GM23248 (cell line): Measurements from ENCODE around the gene APP. TPM values are rescaled to one million over a fixed set of nuclear protein-coding genes. Genes with fewer than 3 reads are reported as not detected.

Experiments used
- DNase-seq: peaks from one replicate; pipeline ENCODE4 v3.0.0-alpha.2; 2015
- H2AFZ ChIP-seq: fragments of 200-600 bp; sonication (generic); 2 replicates; pipeline ENCODE4 v1.6.1; 2016; ENCODE audit warnings: antibody characterized with exemption
- H3F3A ChIP-seq: fragments of 200-600 bp; sonication (generic); 2 replicates; pipeline ENCODE4 v1.6.1; 2016; ENCODE audit warnings: mild to moderate bottlenecking, antibody characterized with exemption, mixed run types; ENCODE audit not compliant: insufficient read depth
- H3K27ac ChIP-seq: fragments of 200-600 bp; sonication (generic); 2 replicates; pipeline ENCODE4 v1.5.1; 2016; ENCODE audit warnings: mild to moderate bottlenecking
- H3K27me3 ChIP-seq: fragments of 200-600 bp; sonication (generic); replicated peaks from 2 replicates; pipeline ENCODE4 v1.6.1; 2016; ENCODE audit warnings: mild to moderate bottlenecking; ENCODE audit not compliant: insufficient read depth
- H3K36me3 ChIP-seq: fragments of 200-600 bp; sonication (generic); 2 replicates; pipeline ENCODE4 v1.6.1; 2016; ENCODE audit warnings: low read depth, mild to moderate bottlenecking
- H3K4me1 ChIP-seq: fragments of 200-600 bp; sonication (generic); 2 replicates; pipeline ENCODE4 v1.6.1; 2016; ENCODE audit warnings: mild to moderate bottlenecking; ENCODE audit not compliant: insufficient read depth
- H3K4me2 ChIP-seq: fragments of 200-600 bp; sonication (generic); one replicate; pipeline ENCODE4 v1.6.1; 2016; ENCODE audit warnings: mild to moderate bottlenecking; ENCODE audit not compliant: unreplicated experiment
- H3K4me3 ChIP-seq: fragments of 200-600 bp; sonication (generic); 2 replicates; pipeline ENCODE4 v1.5.1; 2016; ENCODE audit warnings: mild to moderate bottlenecking
- H3K79me2 ChIP-seq: fragments of 200-600 bp; sonication (generic); 2 replicates; pipeline ENCODE4 v1.6.1; 2016; ENCODE audit warnings: mild to moderate bottlenecking; ENCODE audit not compliant: insufficient read depth
- H3K9ac ChIP-seq: fragments of 200-600 bp; sonication (generic); 2 replicates; pipeline ENCODE4 v1.6.1; 2016; ENCODE audit warnings: mild to moderate bottlenecking
- H3K9me2 ChIP-seq: fragments of 200-600 bp; sonication (generic); 2 replicates; pipeline ENCODE4 v1.6.1; 2016; ENCODE audit warnings: mixed run types, mild to moderate bottlenecking, moderate library complexity; ENCODE audit not compliant: insufficient read depth
- H3K9me3 ChIP-seq: fragments of 200-600 bp; sonication (generic); one replicate; pipeline ENCODE4 v1.6.1; 2017; ENCODE audit warnings: low read depth
- H4K20me1 ChIP-seq: fragments of 200-600 bp; sonication (generic); 2 replicates; pipeline ENCODE4 v1.6.0; 2016; ENCODE audit not compliant: insufficient read depth
- EZH2 ChIP-seq: fragments of 200-600 bp; sonication (generic); IDR thresholded peaks from 2 replicates; pipeline ENCODE4 v1.6.1; 2018; ENCODE audit warnings: antibody characterized with exemption, mild to moderate bottlenecking; ENCODE audit not compliant: insufficient read depth, poor library complexity, severe bottlenecking
- EZH2phosphoT487 ChIP-seq: fragments of 200-600 bp; sonication (generic); IDR thresholded peaks from 2 replicates; pipeline ENCODE4 v1.6.1; 2018; ENCODE audit warnings: antibody characterized with exemption, moderate library complexity, mild to moderate bottlenecking, low read depth; ENCODE audit not compliant: insufficient read depth
- WGBS, 2 experiments: methylation state at CpG; one replicate each; pipeline ENCODE4 v1.1.6; 2015 to 2017; ENCODE audit warnings: low lambda C conversion rate in 2 of 2, low coverage in 1 of 2; ENCODE audit errors: missing lambda C conversion rate in 2 of 2; 5-methylcytosine and 5-hydroxymethylcytosine counted together
- in situ Hi-C: fragments of 300-500 bp; cut with MboI; formaldehyde crosslinking; loops from 2 replicates; pipeline ENCODE4 v1.15.0; 2020
- polyA plus RNA-seq: library from polyadenylated mRNA; unstranded; fragments of >200 nt; fragmentation: Nextera tagmentation; extraction: Ambion mirVana; gene quantifications from 2 replicates; pipeline ENCODE4 v1.2.1, GENCODE V29; 2016
- total RNA-seq: library from RNA; depleted of rRNA; stranded (reverse); fragments of >200 nt; shearing (Covaris generic); gene quantifications from 2 replicates; pipeline ENCODE4 v1.2.3, GENCODE V29; 2014

Gene APP
- total and polyA plus RNA-seq, 2 experiments from 2014 or later, result 35.0 to 292 TPM

- DNase-seq, result no peak
- Histone ChIP-seq H3K36me3 (no peaks in the 10 kb centered on the region), H2AFZ (0 out of 2 replicates have a peak overlapping the region, but pooled peaks have one; percentile 47), H3K27ac (no peak overlapping the region), H3K9ac (no peak overlapping the region), H3K27me3 (no peaks in the 10 kb centered on the region), H4K20me1 (no peaks in the 10 kb centered on the region), H3K4me2 (no peak overlapping the region), H3F3A (peaks cover 11% of the 10 kb centered on the region; the same call in 1 of the 2 replicates), H3K4me3 (no peak overlapping the region), H3K4me1 (peaks cover 23% of the 10 kb centered on the region), H3K79me2 (peaks cover 83% of the 10 kb centered on the region), H3K9me3 (no peaks in the 10 kb centered on the region), H3K9me2 (no peaks in the 10 kb centered on the region)
- in situ Hi-C loops, result no loop called here
- TF ChIP-seq EZH2, result no peak
- no peak for TF ChIP-seq EZH2phosphoT487
- WGBS, 2 experiments, result 76 to 89% methylated on average over 2 of the region's 2 CpGs
These were observed 70.0 kb downstream of the APP start for GRCh38 chr21:26100573-26100972.

- Histone ChIP-seq H3K79me2 (peaks cover 83% of the 10 kb centered on the region), H3K4me1 (peaks cover 23% of the 10 kb centered on the region), H2AFZ (peak overlapping the region; percentile 47), H3K9me3 (no peaks in the 10 kb centered on the region), H4K20me1 (no peaks in the 10 kb centered on the region), H3F3A (peaks cover 11% of the 10 kb centered on the region; the same call in 1 of the 2 replicates), H3K9me2 (no peaks in the 10 kb centered on the region), H3K9ac (peak overlapping the region; percentile 82), H3K27me3 (no peaks in the 10 kb centered on the region), H3K27ac (peak overlapping the region; percentile 82), H3K36me3 (no peaks in the 10 kb centered on the region), H3K4me2 (peak overlapping the region; percentile 84), H3K4me3 (peak overlapping the region; percentile 62)
- in situ Hi-C loops, result no loop called here
- WGBS, 2 experiments, result 6% methylated on average over 7 of the region's 7 CpGs
- peak; percentile 84 for DNase-seq
- TF ChIP-seq EZH2phosphoT487 (no peak), EZH2 (no peak)
These were observed 70.9 kb downstream of the APP start for GRCh38 chr21:26099610-26100219.

- peak overlapping the region; percentile 47 for H2AFZ ChIP-seq
- no peaks in the 10 kb centered on the region for H4K20me1 ChIP-seq
- H3K9me3 ChIP-seq, result no peaks in the 10 kb centered on the region
- peaks cover 79% of the 10 kb centered on the region for H3K79me2 ChIP-seq
- H3K36me3 ChIP-seq, result no peaks in the 10 kb centered on the region
- peaks cover 23% of the 10 kb centered on the region for H3K4me1 ChIP-seq
- peak overlapping the region; percentile 82 for H3K9ac ChIP-seq
- TF ChIP-seq EZH2phosphoT487 (no peak), EZH2 (no peak)
- peak overlapping the region; percentile 62 for H3K4me3 ChIP-seq
- 24 to 26% methylated on average over 4 of the region's 4 CpGs for WGBS, 2 experiments
- H3K27me3 ChIP-seq, result no peaks in the 10 kb centered on the region
- peak overlapping the region; percentile 84 for H3K4me2 ChIP-seq
- H3F3A ChIP-seq, result peaks cover 11% of the 10 kb centered on the region; the same call in 1 of the 2 replicates
- peak overlapping the region; percentile 82 for H3K27ac ChIP-seq
- in situ Hi-C loops, result no loop called here
- peak; percentile 60 for DNase-seq
- no peaks in the 10 kb centered on the region for H3K9me2 ChIP-seq
These were observed 71.7 kb downstream of the APP start for GRCh38 chr21:26098772-26099397.

- in situ Hi-C loops, result no loop called here
- WGBS, 2 experiments, result 98 to 99% methylated on average over 4 of the region's 4 CpGs
- Histone ChIP-seq H3K9me2 (no peaks in the 10 kb centered on the region), H3K27ac (no peak overlapping the region), H3K4me2 (no peak overlapping the region), H3K4me1 (peaks cover 31% of the 10 kb centered on the region), H3K27me3 (no peaks in the 10 kb centered on the region), H3K36me3 (no peaks in the 10 kb centered on the region), H3K9me3 (no peaks in the 10 kb centered on the region), H4K20me1 (no peaks in the 10 kb centered on the region), H3K9ac (no peak overlapping the region), H3K4me3 (no peak overlapping the region), H3F3A (peaks cover 20% of the 10 kb centered on the region; the same call in 1 of the 2 replicates), H3K79me2 (peaks cover 77% of the 10 kb centered on the region), H2AFZ (no peak overlapping the region)
- no peak for DNase-seq
- TF ChIP-seq EZH2 (no peak), EZH2phosphoT487 (no peak)
These were observed 73.1 kb downstream of the APP start for GRCh38 chr21:26097475-26097874.
